Measurements from ENCODE around the gene GOLGA8B.
"Not testable (repeated sequence)": the region's sequence is repeated elsewhere in the genome, so short reads cannot be mapped to it uniquely, and the experiment has no call there.

The GOLGA8B gene

DNA sequence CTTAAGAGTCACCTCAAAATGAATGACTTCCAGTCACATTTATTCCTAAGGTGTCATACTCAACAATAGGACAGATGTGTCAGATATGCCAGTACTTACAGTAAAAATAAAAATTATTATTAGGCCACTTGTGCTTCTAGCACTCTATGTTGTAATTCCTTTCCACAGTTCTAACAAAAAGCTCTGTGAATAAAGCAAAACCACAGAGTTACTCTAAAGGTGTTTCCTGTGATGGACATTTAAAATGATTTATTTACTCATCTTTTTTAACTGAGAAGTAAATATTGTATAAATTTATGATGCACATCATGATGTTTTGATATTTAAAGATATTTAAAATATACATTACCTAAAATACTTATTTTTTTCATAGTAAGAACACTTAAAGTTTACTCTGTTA, 13.9 kb upstream of the GOLGA8B start:
- no peak for DNase-seq

DNA sequence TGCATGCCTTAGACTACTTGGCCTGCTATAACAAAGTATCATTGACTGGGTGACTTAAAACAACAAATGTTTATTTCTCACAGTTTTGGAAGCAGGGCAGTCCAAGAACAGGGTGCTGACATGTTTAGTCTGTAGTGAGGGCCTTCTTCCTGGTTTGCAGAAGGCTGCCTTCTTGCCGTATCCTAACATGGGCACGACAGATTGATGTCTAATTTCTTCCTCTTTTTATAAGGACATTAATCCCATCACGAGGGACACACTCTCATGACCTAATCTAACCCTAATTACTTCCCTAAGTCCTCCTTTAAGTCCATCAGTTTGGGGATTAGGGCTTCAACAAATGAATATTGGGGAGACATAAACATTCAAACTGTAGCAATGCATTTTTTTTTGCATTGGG, 10.9 kb upstream of the GOLGA8B start:
- no peak for DNase-seq

DNA sequence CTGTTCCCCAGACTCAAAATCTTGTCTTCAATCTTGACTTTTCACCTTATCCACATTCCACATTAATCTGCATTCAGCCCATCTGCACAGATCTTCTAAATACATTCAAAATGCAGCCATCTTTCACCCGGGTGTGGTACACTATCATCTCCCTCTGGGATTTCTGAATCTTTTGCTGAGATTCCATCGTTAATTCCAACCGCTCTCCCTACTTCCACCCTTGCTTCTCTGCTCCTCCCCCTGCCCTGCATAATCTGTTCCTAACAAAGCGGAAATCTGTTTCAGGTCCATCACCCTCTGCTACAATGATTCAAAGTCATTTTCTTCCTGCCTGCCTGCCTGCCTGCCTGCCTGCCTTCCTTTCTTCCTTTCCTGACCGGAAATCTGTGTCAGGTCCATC, 7.9 kb upstream of the GOLGA8B start:
- DNase-seq = no peak

DNA sequence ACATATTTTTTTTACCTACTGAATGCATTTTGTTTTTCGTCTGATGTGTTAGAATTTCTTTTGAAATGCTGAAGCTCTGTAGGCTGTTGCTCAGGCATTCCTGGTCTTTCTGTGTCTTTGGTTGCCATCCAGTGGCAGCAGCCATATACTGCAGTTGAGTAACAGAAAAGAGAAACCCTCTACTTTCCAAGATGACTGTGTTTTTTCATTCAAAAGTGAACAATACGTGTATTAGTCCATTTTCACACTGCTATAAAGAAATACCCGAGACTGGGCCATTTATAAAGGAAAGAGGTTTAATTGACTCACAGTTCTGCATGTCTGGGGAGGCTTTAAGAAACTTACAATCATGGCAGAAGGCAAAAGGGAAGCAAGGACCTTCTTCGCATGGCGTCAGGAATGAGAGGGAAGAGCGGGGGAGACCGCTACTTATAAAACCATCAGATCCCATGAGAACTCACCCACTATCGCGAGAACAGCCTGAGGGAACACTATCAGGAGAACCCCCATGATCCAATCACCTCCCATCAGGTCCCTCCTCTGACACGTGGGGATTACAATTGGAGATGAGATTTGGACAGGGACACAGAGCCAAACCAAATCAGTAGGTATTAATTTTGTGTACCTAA, 4.7 kb upstream of the GOLGA8B start:
- DNase-seq = peak; percentile 63

DNA sequence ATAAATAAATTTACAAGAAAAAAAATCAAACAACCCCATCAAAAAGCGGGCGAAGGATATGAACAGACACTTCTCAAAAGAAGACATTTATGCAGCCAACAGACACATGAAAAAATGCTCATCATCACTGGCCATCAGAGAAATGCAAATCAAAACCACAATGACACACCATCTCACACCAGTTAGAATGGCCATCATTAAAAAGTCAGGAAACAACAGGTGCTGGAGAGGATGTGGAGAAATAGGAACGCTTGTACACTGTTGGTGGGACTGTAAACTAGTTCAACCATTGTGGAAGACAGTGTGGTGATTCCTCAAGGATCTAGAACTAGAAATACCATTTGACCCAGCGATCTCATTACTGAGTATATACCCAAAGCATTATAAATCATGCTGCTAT, 2.5 kb upstream of the GOLGA8B start:
- DNase-seq = not testable (repeated sequence)

DNA sequence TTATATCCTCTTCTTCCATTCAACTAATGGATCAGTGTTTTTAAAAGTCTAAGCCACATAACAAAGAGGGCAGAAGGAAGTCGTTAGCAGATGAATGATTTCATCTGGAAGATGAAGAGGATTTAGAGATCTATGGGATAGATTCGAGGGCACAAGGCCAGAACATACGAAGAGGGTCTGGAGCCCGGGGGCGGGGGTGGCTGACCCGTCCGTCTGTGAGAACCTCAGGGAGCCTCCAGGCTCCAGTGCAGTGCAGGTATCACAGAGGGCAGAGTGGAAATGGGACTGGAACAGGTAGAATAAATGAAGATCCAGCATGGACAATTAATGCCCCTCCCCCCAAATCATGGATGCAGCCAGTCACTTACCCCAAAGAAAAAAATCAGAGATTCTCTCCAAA, 1.5 kb upstream of the GOLGA8B start:
- no peak for DNase-seq

DNA sequence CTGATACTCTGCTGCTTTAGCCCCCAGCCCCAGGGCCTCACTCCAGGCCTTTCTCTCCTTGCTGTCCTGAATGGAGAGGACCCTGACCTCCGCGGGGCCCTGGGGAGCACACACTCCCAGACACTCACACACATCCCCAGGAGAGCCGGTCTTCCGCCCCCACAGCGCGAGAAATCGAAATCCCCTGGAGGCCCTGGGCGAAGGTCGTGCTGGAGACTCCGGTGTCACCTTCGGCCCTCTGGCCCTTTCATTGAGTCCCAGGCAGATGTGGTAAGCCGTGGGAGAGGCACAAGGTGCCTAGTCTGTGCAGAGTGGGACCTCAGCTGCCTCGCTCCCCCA, 848 bp upstream of the GOLGA8B start:
- no peak for DNase-seq

DNA sequence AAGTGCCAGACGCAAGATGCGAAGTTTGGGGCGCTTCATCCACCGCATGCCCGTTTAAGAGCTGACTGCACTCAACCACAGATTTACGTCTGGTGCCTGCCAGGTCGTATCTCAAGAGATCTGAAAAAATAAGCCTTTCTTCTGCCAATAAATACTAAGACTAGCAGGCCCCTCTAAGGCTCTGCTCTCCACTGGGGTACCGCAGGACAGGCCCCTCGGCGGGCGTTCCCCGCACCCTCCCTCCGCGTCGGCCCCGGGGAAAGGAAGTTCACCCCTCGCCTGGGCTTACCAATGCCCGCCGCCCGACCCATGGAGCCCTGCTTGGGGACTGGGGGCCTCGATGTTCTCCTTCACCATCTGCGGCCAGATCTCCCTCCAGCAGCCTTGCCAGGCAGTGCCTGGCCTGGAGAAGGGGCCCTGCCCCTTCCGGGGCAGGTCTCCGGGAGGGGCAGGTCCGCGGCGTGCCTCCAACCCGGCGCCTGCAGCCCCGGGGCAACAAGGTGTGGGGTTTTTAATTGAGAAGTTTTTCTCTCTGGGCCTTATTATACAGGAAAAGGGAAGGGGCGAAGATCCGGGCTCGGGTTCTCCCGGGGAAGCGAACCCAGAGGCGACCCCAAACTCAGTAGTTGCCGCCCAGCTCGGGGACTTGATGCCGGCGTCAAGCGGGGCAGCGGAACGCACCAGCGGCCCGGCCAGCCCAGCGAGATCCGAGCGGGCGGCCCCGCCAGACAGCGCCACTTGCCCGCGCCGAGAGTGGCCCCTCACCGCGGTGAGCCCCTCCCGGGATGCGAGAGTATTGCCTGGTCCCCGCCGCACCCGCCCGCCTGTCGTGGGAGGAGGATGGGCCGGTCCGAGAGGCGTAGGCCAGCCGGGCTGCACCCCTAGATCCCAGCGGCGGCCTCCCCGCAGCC, 735 bp downstream of the GOLGA8B start:
- DNase-seq = no peak

DNA sequence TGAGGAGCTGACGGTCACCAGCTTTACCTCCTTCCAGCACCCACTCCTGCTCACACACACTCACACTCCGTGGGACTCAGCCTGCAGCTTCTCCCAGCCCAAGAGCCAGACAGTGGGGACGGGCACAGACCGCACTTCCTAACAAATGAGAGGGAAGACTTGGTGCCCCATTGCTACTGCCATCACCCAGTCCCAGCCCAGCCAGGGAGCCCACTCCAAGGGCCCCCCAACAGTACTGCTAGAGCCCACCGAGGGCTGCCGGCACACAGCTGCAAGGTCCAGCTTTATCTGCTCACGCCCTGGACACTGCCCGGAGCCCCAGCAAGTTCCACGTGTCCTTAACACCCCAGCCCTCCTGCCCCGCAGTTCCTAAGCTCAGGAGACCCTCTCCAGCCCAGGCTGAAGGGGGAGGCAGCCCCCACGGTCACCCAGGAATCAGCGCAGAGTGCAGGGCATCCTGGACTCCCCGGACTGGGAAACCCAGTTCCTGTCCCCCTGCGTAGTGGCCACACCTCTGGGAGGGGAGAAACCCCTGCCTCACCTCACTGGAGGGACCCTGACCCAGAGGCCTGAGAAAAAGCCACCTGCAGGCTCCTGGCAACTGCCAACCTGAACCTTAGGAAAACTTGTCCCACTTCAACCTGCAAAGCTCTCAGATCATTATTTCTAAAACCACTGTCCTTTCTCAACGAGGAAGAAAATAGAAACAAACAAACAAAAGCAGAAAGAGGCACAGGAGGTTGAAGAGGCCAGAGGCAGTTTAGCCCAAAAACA, 1.6 kb downstream of the GOLGA8B start:
- DNase-seq = not testable (repeated sequence)

DNA sequence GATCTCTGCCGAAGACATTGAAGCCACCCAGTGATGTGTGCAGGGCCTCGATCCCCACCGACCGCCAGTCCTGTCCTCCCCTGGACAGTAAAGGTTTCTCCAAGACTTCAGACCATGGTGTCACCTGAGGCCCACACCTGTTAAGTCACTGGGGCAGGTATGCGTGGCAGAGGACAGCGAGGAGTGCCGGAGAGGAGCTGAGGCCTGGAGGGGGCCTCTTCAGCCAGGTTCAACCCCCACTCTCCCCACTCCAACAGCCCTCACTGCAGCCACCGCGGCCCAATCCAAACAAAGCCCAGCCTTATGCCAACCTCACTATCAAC, 2.4 kb downstream of the GOLGA8B start:
- DNase-seq = no peak

DNA sequence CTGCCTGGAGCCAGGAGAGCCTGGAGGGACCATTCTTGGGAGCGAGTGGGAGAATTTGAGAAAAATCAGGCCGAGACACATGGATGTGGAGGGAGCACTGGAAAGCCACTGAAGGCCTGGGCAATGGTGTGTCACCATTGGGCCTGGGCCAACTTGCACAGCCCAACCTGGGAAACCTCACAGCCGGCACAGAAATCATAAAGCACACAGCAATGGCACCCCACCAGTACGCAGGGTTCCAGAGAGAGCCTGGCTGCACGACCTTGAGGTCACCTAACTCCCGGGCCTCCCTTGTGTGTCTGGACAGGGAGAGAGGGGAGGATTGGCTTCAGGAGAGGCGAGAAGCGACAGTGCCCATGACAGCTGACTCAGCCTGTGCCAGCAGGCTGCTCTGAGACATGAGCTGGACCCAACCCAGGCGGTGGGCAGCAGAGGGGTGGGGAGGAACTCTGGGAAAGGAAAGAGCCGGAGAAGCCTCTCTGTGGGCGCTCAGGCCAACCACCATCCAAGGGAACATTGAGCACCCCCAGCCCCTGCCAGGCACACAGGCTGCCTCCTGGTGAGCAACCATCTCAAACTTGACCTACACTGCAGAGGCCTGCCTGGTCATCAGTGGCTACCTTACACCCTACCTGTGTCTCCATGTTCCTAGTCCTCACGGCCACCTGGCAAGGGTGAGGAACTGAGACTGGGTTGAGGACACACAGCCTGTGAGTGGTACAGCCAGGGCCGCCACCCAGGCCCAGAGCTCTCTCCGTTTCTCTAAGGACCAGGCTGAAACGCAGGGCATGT, 3.0 kb downstream of the GOLGA8B start:
- DNase-seq = not testable (repeated sequence)

DNA sequence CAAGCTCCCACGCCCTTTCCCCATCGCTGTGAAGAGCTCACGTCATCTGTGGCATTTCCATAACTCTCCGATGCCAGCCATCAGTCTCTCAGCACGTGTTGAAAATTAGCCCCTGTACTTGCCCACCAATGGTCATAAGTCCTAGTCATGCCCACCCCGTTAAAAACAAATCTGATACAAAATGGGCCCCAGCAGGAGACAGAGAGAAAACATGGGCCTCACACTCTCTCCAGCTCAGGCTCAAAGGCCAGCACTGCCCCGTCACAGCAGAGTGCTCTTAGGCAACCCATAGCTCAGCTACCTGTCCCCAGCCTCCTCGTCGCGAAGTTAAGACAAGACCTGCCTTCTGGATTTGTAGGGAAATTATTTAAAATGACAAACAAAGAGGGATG, 5.2 kb downstream of the GOLGA8B start:
- no peak for DNase-seq

DNA sequence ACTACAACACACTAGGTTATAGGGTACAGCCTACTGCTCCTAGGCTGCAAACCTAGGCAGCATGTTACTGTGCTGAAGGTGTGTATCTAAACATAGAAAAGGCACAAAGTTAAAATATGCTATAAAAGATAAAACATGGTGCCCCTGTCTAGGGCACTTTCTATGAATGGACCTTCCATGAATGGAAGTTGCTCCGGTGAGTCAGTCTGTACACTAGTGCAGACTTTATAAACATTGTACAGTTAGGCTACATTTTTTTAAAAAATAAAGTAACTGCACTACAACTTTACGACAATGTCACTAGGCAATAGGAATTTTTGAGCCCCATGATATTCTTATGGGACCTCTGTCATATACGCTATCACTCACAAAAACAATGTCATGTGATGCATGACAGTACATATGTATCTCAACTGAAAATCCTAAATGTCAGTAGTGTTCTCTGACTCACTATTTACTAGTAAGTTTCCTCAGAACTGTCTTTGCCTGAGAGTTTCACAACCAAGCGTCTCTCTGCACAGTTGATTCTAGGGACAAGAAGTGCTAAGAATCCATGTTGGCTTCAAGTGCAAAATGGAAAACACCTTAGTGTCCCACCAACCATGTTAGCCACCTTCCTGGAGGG, 5.7 kb downstream of the GOLGA8B start:
- not testable (repeated sequence) for DNase-seq

DNA sequence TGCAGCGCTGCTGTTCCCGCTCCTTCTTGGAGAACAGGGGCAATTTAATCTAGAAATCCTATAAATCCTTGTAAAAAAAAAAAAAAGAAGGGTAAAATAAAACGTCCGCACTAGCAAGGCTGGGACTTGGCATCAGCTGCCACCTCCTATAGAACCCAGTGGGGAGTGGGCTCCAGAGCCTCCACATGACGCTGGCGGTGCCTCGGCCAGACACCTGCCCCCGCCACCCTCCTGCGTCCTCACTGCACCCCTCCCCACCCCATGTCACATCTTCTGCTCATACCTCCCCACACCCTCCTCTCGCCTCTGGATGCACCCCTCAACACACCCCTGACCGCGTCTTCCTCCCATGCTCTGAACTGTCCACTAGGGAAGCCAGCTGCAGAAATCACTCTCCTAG, 8.4 kb downstream of the GOLGA8B start:
- DNase-seq = not testable (repeated sequence)

DNA sequence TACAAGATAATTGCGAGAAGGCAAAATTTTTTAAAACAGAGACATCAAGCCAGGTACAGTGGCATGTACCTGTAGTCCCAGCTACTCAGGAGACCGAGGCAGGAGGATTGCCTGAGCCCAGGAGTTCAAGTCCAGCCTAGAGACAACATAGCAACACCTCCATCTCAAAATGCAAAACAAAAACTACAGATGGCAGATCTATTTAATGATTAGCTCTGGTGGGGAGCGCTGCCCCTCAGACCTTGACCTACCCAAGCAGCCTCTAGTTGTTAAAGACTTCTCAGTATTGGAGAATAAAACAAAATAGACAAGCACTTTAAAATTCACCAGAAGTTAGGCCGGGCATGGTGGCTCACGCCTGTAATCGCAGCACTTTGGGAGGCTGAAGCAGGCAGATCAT, 10.5 kb downstream of the GOLGA8B start:
- not testable (repeated sequence) for DNase-seq

DNA sequence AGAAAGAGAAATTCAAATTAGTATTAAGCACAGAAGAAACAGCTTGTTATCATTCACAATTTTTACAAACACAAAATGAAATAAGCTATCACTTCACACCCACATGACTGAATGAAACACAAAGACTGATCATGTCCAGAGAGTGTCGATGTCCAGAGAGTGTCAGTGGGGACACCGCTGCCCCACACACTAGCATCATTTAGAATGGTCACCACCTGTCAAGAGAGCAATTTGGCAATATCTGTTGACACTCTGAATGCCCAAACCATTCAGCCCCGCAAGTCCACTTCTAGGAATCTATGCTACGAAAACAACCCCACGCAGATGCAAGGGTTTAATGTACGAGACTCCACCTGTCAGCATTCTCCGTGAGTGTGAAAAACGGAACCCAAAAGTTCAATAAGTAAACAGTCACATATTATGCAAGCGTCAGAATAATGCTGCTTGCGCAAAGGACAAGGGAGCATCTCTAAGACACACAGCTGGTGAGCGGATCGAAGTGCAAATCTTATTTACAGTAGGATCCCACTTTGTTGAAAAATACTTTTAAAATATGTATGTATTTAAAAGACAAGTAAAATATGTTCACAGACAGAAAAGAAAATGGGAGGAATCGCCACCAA, 11.3 kb downstream of the GOLGA8B start:
- not testable (repeated sequence) for DNase-seq

DNA sequence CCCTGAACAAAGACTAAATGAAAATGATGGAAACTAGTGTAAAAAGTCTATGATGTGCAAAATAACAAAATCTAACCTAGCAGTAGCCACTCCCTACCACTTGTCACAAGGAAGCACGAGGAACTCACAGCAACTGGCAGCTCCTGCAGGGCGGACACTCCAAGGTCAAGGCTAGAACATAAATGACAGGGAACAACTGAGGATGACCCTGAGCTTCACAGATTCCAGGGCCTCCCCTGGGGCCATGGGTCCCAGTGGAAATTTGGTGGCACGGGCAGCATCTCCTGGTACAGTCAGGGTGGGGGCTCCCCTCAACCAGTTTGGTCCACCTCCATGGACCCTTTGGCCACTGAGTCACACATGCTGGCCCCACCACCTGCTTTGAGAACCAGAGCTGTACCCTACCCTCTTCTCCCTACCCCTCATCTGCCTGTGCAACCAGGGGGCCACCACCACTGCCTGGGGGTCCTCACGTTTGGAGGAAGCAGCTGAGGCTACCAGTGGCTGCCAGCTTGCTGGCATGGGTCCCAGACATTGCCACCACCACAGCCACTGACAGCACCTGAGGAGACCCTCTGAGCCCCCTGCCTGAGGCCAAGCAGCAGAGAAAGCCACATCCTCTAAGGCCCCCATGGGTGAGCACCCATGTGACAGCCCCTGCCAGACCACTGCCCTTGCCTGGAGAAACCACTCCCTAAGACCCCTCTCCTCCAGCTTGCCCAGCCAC, 13.6 kb downstream of the GOLGA8B start:
- not testable (repeated sequence) for DNase-seq

DNA sequence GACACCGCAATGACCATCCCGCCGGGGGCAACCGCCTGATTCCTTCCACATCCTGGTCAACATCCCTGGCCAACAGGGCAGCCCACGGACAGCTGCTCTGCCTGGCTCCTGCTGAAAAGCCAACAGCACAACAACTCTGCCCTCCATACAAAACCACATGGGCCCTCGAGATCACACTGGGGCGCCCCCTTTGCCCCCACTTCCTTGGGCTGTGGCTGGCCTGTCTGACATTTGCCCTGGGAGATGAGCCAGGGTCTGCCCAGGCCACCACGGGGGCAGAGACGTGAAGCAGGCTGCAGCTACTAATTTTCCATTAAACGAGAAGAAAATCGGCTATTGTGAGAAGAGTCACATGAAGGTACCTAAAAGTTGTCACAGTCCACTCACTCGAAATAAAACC, 16.3 kb downstream of the GOLGA8B start:
- not testable (repeated sequence) for DNase-seq

DNA sequence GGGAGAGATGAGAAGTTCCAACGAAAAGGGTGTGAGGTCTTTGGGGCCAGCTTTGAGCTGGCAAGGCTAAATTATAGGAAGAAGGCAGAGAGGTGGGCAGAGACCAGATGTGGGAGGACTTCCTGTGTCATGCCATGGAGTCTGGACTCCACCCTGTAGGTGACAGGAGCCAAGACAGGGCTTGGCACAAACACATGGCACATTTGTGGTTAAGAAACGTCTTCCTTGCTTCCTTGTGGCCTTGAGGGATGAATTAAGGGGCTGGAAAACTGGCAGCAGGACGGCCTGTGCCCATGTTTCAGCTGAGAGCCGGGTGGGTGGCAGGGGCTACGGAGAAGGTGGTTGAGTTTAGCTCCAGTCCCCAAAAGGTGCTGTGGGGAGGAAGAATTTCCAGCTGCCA, 18.7 kb downstream of the GOLGA8B start:
- DNase-seq = not testable (repeated sequence)

DNA sequence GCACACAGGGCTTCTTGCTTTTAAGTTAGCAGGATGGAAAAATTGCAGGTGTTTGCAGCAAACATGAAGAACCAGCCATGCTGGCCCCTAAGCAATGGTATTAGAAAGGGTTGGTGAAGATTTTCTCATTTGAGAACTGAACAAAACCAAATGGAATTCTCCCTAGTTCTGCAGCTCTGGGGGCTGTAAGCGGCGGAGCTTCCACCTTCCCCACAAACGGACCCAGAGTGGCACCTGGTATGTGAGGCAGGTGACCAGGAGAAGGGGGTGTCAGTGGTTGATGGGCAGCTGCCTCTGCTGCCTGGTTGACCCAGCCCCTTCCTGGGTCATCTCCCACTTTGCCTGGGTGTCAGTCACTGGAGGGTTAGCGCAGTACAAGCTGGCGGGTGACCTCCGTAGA, 22.6 kb downstream of the GOLGA8B start:
- DNase-seq = peak; percentile 15

DNA sequence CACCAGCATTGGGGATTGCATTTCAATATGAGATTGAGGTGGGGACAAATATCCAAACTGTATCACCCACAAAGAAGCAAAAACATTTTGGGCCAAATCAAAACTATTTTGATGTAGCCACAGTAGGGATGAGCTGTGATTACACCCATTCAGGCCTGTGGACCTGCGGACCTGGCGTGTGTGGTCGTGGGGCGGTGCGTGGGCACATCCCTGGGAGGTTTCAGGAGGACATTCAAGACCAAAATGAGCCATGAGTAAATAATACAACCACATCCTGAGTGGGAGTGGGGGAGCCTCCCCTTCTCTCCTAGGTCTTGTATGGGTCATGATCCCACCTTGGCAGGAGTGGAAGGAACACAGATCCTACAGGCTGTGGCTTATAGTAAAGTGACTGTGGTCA, 23.7 kb downstream of the GOLGA8B start:
- DNase-seq = peak; percentile 2
